Measurements from ENCODE around the gene AKT1. TPM values are rescaled to one million over a fixed set of nuclear protein-coding genes. Genes with fewer than 3 reads are reported as not detected.

The AKT1 gene
- total and polyA plus RNA-seq, 2 of the 13 experiments (the other 11 are each of a cell fraction or from before 2014, with no cell fraction given) = 96.2 to 116 TPM

- TF ChIP-seq ZNF597 (CRISPR knock-in tag; IDR thresholded peaks at IDR 0.05) = no peak
- TF ChIP-seq ZC3H13 (CRISPR knock-in tag; IDR thresholded peaks at IDR 0.05) = no peak; the same call in 1 of the 2 replicates
- TF ChIP-seq MED13 (CRISPR knock-in tag; IDR thresholded peaks at IDR 0.05) = no peak
- no peak for TF ChIP-seq SETDB1 (CRISPR knock-in tag; IDR thresholded peaks at IDR 0.05; ENCODE audit: borderline replicate concordance)
- TF ChIP-seq, protein P1, sequence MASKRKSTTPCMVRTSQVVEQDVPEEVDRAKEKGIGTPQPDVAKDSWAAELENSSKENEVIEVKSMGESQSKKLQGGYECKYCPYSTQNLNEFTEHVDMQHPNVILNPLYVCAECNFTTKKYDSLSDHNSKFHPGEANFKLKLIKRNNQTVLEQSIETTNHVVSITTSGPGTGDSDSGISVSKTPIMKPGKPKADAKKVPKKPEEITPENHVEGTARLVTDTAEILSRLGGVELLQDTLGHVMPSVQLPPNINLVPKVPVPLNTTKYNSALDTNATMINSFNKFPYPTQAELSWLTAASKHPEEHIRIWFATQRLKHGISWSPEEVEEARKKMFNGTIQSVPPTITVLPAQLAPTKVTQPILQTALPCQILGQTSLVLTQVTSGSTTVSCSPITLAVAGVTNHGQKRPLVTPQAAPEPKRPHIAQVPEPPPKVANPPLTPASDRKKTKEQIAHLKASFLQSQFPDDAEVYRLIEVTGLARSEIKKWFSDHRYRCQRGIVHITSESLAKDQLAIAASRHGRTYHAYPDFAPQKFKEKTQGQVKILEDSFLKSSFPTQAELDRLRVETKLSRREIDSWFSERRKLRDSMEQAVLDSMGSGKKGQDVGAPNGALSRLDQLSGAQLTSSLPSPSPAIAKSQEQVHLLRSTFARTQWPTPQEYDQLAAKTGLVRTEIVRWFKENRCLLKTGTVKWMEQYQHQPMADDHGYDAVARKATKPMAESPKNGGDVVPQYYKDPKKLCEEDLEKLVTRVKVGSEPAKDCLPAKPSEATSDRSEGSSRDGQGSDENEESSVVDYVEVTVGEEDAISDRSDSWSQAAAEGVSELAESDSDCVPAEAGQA (IDR thresholded peaks at IDR 0.05; ENCODE audit: low read depth) = no peak
- TF ChIP-seq, protein P1 (CRISPR knock-in tag; IDR thresholded peaks at IDR 0.05; ENCODE audit: borderline replicate concordance) = no peak
- no peak for TF ChIP-seq ZNF749 (CRISPR knock-in tag; IDR thresholded peaks at IDR 0.05; ENCODE audit: borderline replicate concordance)
- 0 out of 2 replicates have a peak, but pooled peaks have one; percentile 54 for TF ChIP-seq ZNF614 (CRISPR knock-in tag; IDR thresholded peaks at IDR 0.05; ENCODE audit: borderline replicate concordance)
- TF ChIP-seq GFI1 (CRISPR knock-in tag; IDR thresholded peaks at IDR 0.05; ENCODE audit: borderline replicate concordance) = no peak
- TF ChIP-seq ATM (IDR thresholded peaks at IDR 0.05; ENCODE audit: borderline replicate concordance) = no peak
- TF ChIP-seq, protein P2, sequence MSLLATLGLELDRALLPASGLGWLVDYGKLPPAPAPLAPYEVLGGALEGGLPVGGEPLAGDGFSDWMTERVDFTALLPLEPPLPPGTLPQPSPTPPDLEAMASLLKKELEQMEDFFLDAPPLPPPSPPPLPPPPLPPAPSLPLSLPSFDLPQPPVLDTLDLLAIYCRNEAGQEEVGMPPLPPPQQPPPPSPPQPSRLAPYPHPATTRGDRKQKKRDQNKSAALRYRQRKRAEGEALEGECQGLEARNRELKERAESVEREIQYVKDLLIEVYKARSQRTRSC (CRISPR knock-in tag; IDR thresholded peaks at IDR 0.05; ENCODE audit: low read depth) = no peak
- TF ChIP-seq SATB2 (CRISPR knock-in tag; IDR thresholded peaks at IDR 0.05) = no peak
- no peak for TF ChIP-seq ZNF598 (CRISPR knock-in tag; IDR thresholded peaks at IDR 0.05; ENCODE audit: borderline replicate concordance)
- TF ChIP-seq ARID2 (CRISPR knock-in tag; IDR thresholded peaks at IDR 0.05; ENCODE audit: borderline replicate concordance) = peak; percentile 58; the same call in 1 of the 2 replicates
- TF ChIP-seq NR0B2 (CRISPR knock-in tag; IDR thresholded peaks at IDR 0.05) = no peak
- TF ChIP-seq CENPX (CRISPR knock-in tag; IDR thresholded peaks at IDR 0.05) = no peak
- TF ChIP-seq FOXJ3 (CRISPR knock-in tag; IDR thresholded peaks at IDR 0.05; ENCODE audit: borderline replicate concordance) = no peak
- TF ChIP-seq ZNF17 (CRISPR knock-in tag; IDR thresholded peaks at IDR 0.05) = no peak
- peak; percentile 96 for TF ChIP-seq MAFF (IDR thresholded peaks at IDR 0.05; ENCODE audit: low read depth, low read length)
- TF ChIP-seq ZNF605 (CRISPR knock-in tag; IDR thresholded peaks at IDR 0.05) = no peak; the same call in 1 of the 2 replicates
- TF ChIP-seq ATF7-NPFF (CRISPR knock-in tag; IDR thresholded peaks at IDR 0.05; ENCODE audit: low read depth) = no peak; the same call in 1 of the 2 replicates
- TF ChIP-seq TARDBP (CRISPR knock-in tag; IDR thresholded peaks at IDR 0.05) = peak; percentile 71
Measured at GRCh38 chr14:104766863-104767633, 28.5 kb downstream of the AKT1 start (continued).
